GM10847 (cell line): ENCODE data around the gene SUPT4H1.

Experiments used
- POLR2A ChIP-seq: IDR thresholded peaks from 2 replicates; pipeline ENCODE4 v1.6.1; 2011; ENCODE audit not compliant: insufficient read length; ENCODE audit errors: extremely low read depth

The SUPT4H1 gene

DNA sequence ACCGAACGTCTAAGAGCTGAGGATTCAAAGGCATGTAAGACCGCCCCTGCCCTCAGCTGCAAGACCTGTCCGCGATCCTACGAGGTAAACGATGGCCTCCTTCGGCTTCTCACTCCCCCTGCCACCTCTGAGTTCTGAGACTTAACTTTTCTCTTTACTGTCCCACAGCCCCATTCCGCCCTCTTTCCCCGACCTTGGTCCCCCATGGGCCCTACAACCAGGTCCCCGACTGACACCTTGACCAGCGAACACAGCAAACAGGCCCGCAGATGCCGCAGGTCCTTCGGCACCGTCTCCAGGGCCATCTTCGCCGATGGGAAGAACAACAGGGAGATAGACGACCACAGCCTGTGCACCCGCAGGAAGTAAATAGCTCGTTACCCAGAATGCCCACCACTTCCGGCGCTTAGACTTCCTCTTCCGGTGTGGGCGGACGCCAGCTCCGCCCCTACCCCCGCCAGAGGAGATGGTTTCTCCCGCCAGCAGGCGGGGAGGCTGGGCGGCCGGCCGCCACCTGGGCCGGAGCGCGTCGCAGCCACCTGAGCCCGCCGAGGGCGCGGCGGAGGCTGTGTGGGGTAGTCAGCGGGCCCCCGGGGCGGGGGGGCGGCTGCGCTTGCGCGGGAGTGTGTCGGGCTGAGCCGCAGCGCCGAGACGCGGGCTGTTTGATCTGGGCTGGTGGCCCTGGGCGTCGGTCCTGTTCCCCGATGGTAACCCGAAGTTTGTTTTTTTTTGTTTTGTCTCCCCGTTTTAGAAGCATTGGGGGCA lies at the start of gene SUPT4H1:
Gene SUPT4H1, minus strand, starts transcription at position 371 of the 765 bp plus-strand sequence. Its CDS starts 66 bp downstream, at position 305.
- peak; percentile 91 for TF ChIP-seq POLR2A

DNA sequence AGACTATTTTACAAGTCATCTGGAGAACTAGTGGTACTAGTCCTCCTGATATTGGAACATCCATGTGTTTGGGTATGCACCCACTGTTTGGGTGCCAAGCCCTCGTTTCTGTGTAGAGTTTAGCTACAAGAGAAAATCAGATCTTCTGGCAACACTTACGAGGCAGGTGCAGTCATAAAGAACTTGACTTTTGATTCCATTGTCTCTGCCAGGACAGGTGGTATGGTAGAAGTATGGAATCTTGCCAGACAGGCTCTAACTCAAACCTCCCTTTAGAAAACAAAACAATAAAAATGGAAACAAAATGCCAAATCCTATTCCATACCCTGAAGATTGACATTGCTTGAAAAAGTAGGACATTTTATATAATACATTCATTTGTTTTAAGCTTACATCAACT lies 49.3 kb upstream of the SUPT4H1 start:
- TF ChIP-seq POLR2A: no peak

DNA sequence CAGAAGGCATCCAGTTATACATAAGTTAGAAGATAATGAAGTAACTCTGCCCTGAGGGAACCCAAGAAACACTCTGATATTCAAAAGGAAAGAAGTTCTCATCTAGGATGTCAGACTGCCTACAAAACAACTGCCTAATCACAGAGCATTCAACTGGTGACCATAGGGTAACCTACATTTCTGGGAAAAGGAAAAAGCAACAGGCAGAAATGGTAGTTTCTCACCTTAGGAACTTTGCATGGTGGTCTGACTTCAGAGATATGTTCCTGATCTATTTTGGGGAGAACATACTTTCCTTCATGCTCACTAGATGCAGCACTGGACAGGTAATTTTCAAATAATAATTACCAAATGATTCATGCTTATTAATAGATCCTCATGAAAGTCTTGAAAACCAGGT lies 48.8 kb upstream of the SUPT4H1 start:
- TF ChIP-seq POLR2A: no peak

DNA sequence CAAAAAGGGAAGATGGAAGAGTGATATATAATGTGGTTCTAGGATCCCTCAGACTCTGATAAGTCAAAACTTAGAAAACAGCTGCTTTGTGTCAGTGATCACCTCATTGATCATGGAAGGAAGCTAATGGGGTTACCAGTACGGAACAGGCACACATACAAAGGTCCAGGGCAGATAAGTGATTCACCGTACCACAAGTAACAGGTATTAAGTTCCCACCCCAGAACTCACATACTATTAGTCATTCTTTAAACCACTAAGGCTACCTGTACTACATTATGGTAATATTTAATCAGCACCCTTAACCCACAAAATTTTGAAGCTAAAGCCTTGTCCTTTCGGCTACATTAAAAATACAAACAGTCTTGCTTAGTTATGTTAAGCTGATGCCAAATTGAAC lies 48.0 kb upstream of the SUPT4H1 start:
- TF ChIP-seq POLR2A: no peak

DNA sequence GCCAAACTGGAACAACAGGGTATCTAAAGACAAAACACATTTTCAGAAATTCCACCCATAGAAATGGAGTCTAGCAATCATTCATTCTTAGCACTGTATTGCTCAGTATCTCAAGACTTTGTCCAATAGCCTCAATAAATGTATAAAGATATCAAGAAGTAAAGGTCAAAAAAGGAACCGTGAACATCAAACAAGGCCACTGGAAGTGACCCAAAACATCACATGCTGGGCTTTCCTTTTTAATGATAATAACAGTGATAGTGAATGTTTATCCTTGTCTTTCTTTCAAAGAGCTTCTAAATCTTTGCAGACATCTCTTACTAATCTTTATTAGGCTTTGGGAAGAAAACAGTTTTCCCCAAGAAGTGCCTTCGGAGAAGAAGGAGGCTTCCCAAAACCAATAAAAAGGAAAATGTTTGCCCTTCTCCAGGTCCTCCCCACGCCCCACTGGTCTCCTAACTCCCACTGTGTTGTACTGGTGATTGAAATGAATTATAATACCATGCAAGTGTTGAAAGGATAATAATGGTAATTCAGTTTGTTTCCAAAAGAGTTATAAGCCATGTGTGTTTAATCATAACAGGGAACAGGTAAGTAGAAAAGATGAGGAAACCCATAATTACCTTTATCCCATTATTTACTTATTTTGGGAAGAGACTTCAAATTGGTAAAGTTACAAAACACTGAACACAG lies 46.7 kb upstream of the SUPT4H1 start:
- TF ChIP-seq POLR2A: no peak

DNA sequence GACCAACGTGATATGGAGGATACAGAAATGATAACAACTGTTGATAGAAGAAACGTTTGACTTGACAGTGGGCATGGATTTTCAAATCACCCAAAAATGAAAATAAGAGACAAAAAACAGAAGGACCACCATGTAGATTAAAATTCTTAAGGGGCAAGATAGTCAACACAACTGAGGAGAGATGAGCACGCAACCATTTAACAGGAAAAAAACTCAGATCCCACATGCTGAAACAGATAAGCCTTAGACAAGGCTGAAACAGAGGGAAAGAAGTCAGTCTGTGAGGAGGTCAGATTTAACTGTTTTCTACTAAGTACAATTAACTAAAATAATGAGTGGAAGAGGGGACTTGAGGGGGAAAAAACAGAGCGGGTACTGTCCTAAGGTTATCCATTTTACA lies 44.2 kb upstream of the SUPT4H1 start:
- TF ChIP-seq POLR2A: no peak

DNA sequence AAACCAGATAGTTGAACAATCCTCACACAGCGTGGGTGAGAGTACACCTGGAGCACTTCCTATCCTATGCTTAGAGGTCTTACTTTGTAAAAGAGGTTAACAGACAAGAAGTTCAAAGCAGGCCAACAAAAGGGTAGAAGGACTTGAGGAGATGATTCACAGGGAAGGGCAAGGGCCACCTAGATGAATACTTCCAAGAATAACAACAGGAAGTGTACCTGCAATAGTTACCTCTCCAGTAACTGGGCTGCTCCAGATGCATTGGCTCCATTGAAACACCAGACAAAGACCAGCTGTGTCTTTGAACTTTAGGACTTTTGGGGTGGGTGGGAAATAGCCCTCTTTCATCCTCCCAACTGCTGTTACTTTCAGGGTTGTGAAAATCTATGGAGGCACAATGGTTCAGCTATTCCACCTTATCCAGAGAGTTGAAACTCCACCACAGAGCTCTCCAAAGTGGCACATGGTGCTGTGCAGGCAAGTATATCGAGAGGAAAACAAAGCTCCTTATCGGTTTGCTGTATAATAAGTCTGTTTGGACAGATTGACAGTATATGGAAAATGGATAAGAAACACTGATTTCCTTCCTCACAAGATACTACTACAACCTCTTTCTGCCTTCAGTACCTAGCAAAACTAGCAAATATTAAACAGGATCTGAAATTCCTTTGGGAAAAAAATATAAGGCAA lies 42.7 kb upstream of the SUPT4H1 start:
- no peak for TF ChIP-seq POLR2A

DNA sequence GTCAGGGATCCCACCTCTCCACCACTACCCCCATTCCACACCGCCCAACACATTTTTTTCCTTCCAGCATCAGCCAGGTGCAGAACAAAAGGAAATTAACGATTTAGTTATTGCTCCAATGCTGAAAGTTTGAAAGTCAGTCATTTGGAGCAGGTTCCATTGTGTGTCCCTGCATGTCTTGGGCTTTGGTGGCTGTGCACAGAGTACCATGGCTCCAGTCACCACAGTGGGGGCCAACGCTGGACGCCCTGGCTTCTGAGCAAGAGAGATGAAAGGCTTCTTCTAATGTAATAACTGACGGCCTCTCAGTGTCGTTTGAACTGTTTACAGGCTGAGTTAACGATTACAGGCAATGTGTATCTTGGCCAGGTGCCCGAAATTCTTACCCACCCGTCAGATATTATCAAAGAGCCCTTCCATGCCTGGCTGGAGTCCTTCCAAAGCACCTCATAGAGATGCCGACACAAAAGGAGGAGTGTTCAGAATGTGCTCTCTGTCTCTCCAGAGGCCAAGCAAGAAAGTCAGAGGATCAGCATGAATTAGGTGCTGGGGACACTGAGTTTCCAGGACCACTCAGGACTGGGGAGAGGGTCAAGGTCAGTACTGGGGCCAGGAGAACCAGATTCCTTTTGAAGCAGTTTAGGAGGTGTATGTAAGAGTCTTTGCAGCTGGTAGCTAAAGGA lies 39.4 kb upstream of the SUPT4H1 start:
- no peak for TF ChIP-seq POLR2A

DNA sequence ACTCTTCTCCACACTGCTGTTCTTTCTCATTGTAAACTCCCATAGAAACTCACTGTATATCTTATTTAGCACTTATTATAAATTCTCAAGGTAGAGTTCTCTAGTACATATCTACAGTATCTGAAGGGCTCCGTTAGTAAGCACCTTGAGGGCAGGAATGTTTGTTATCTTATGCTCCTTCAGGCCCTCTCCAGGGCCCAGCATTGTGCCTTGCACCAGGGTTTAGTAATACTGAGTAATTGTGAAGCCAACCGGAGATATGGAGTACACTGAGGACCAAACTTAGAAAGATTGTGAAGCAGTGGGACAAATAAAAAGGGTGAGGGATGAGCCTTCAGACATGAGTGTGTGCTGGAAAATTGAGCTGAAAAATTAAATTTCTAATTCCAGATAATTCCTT lies 38.9 kb upstream of the SUPT4H1 start:
- TF ChIP-seq POLR2A: no peak

DNA sequence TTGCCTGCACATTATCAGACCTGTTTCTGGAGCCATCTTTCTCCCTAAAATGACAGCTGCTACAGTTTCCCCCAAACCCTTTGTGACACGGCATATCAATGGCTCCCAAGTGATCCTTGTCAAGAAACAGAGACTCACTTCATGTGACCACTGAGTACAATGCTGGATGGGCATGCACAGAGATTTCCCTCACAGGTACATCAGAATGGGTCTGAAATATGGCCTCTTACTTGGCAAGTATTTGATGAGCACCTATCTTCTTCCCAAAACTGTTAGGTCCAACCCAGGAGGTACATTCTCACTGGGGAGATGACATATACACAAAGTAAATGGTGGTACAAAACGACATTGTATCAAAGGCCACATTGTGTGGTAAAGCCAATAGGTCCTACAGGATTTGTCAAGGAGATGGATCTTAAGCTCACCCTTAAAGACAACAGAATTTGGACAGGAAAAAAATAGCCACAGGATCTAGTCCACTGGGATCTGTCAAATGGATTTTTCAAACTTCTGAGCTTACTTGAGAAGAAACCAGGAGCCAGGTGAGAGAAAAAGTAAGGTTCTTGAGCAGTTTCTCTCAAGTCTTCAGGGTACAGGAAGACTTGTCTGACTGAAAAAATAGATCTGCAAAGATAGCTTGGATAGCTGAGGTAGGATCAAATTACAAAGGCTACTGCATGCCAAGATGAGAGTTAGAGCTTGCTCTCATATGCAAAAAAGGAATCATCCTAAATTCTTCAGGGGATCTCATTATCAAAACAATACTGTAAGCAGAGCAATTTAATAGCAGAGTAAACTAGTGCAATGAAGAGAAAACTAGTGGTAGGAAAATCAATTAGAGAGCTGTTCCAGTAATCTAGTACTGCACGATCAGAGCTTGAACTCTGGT lies 36.5 kb upstream of the SUPT4H1 start:
- TF ChIP-seq POLR2A: no peak

DNA sequence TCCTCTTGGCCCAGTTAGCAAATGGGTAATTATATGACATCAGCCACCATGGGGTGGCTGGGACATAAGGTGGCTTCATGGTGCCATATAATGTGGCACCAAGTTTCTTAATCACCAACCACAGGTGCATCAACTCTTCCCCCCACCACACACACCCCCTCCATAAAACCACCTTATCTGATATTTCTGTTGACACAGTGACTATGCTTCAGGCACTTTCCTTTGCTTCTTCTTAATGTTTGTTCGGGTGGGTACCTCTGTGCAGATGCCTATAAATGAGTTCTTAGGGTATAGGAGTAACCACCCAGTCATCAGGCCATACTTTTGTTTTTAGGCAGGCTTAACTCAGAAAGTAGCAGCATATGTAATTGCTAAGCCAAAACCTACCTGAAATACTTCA lies 35.8 kb upstream of the SUPT4H1 start:
- TF ChIP-seq POLR2A: no peak

DNA sequence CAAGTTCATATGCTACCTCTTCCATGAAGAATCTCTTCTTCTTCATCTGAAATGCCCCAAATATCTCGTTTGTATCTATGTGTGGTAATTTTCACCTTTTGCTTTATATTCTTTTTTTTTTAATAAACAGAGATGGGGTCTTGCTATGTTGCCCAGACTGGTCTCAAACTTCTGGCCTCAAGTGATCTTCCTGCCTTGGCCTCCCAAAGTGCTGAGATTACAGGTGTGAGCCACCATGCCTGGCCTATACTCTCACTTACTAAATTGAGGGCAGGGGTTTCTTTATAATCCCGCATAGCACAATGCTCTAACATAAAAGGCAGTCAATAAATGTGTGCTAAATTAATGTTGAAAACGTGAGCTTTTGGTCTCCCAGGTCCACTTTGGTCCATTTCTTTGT lies 34.7 kb upstream of the SUPT4H1 start:
- TF ChIP-seq POLR2A: no peak

DNA sequence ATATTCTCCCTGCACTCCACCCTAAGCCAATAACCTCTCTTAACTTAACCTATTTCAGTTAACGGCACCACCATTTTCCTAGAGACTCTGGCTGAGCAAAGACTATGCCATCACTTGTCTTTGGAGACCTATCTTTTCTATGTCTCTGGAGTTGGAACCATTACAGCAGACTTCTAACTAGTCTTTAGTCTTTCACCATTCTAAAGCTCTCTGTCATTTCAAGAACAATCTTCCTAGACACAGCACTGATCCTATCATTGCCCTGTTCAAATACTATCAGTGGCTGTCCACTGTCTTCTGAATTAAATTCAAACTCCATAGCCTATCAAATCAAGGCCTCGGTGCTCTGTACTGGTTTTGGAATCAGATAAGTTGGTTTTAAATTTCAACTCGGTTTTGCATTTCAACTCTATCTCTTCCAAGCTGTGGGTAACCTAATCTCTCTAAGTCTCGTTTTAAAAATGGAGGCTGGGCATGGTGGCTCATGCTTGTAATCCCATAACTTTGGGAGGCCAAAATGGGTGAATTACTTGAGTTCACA lies 33.4 kb upstream of the SUPT4H1 start:
- TF ChIP-seq POLR2A: no peak

DNA sequence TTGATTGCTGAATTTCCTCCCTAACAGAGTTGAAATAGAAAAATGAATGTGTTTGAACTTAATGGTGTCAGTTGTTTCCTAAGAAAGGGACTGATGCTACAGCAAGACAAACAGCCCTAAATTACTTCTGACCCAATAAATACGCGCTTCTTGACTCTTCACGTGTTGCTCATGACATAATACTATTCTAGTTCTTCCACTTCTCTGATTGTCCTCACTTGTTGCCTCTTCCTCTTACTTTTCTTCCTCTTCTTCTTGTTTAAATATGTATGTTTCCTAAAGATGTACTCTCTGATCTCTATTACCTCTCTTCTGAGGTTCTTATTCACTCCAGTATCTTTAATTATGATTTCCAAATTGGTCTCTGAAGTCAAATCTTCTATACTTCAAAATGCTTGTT lies 32.9 kb upstream of the SUPT4H1 start:
- TF ChIP-seq POLR2A: no peak
